Endometrial microvascular endothelial cells (primary cell): Measurements from ENCODE around the gene KBTBD4. TPM values are rescaled to one million over a fixed set of nuclear protein-coding genes. Genes with fewer than 3 reads are reported as not detected.
"Not testable (repeated sequence)": the region's sequence is repeated elsewhere in the genome, so short reads cannot be mapped to it uniquely, and the experiment has no call there.

Experiments used
- in situ Hi-C: cut with HindIII; loops from 2 replicates; pipeline ENCODE4 v1.10.0; 2017; ENCODE audit warnings: low sequenced_read_pairs, low pct_unique_long_range_greater_than_20kb; ENCODE audit errors: inconsistent ontology term
- total RNA-seq: library from RNA; depleted of rRNA; stranded (reverse); fragments of >200 nt; gene quantifications from one replicate; pipeline ENCODE4 v1.2.3, GENCODE V29; 2015; ENCODE audit errors: inconsistent ontology term

Gene KBTBD4
- total RNA-seq, 1 donor from 2014 or later, result 26.3 TPM

DNA sequence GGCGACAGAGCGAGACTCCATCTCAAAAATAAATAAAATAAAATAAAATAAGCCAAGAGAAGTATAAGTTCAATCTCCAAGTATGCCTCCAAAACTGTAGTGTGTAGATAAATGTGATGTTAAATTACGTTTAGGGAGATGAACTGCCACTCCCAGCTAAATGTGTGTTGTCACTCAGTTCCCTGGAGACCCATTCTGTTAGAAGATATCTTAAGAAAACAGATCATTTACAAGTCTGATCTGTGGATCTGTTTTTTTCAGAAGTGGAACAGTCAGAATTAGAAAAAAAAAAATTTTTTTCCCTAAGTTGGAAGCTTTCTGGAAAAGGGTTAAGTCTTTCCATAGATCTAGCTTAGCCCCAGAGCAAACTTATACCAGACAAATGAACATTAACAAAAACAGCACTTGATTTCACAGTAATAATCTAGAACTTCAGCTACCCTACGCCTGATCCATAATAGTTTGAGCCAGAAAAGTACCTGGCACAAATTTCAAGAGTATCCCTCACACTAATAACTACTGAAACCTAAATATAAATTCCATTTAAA, 44.0 kb downstream of the KBTBD4 start:
- in situ Hi-C loops, result no loop called here

DNA sequence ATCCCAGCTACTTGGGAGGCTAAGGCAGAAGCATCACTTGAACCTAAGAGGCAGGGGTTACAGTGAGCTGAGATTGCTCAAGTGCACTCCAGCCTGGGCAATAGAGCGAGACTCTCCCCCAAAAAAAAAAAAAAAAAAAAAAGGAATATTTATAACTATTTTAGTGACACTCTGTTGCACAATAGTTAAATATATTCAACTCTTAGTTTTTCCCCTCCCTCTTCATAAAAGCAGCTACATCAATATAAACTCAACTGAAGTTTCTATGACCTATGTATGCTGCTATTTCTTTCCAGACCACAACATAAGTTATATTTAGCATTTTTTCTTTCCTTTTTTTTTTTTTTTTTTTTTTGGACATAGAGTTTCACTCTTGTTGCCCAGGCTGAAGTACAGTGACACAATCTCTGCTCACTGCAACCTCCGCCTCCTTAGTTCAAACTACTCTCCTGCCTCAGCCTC, 45.0 kb downstream of the KBTBD4 start:
- in situ Hi-C loops, result no loop called here

DNA sequence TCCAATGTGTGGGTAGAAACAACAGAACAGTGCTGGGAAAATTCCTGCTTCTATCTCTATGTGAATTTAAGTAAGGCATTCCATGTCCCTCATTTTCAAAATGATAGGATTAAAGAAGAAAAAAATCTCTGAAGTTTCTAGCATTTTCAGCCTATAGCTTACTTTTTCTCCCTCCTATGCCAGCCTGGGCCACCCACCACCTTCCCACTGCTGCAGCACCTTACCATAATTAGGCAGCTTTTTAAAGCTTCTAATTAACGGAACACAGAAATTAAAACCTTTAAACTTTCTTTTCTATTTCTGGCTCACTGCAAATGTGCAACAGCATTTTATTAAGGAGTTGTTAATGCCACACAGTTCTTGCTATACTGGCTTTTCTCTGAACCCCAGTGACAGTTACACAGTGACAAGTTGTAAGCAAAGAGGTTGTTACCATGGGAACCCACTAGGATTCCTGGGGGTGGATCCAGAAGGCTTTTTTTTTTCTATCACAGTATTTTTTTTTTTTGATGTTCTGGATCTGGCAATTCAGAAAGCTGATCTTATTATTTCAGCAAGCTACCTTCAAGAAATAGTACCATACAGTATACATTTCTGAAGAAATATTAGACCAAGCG, 46.1 kb downstream of the KBTBD4 start:
- in situ Hi-C loops, result no loop called here

DNA sequence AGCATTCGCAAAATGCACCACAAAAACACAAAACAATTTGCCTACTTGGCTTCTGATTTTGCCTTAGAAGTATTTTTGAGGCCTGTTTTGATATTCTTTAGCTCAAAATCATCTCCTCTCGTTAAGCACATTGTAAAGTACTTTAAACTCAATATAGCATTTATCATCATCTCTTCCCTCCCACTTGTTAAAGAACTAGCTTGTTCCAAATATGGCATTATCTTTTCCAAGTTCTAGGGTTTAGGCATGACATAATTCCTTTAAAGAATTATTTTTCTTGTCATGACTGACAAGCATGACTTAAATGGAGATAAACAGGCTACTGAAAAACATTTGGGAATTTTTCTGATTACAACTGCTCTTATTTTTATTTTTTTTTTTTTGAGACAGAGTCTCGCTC, 47.1 kb downstream of the KBTBD4 start:
- in situ Hi-C loops, result no loop called here

DNA sequence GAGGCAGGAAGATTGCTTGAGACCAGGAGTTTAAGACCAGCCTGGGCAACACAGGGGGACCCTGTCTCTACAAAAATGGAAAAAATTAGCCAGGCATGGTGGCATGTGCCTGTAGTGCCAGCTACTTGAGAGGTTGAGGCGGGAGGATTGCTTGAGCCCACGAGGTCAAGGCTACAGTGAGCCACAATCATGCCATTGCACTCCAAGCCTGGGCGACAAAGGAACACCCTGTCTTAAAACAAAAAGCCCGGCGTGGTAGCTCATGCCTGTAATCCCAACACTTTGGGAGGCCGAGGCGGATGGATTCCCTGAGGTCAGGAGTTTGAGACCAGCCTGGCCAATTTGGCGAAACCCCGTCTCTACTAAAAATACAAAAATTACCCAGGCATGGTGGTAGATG, 48.0 kb downstream of the KBTBD4 start:
- in situ Hi-C loops, result not testable (repeated sequence)

DNA sequence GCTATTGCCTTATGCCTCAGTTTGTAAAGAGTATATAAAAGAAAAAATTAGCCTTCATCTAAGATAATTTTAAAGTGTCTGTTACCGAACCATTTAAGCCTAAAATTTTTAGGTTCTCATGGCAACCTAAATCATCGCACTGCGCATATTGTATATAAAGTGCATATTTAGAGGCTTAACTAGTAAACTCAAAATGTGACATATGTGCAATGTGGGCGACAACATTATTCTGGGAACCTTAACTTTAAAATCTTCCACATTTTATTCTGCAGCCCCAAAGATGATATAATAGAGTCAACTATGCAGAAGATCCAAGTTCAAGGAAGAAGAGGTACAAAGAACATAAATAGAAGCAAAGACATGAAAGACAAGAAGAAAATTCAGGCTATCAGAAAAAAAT, 48.8 kb downstream of the KBTBD4 start:
- in situ Hi-C loops, result no loop called here

DNA sequence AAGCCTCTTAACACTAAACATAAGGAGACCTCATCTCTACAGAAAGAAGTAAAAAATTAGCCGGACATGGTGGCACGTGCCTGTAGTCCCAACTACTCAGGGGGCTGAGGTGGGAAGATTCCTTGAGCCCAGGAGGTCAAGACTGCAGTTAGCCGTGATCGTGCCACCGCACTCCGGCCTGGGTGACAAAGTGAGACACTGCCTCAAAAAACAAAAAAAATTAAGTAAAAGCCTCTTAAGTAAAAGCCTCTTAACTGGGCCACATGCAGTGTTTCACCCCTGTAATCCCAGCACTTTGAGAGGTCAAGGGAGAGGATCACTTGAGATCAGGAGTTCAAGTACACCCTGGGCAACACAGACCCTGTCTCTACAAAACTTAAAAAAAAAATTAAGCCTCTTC, 51.6 kb downstream of the KBTBD4 start:
- in situ Hi-C loops, result no loop called here

DNA sequence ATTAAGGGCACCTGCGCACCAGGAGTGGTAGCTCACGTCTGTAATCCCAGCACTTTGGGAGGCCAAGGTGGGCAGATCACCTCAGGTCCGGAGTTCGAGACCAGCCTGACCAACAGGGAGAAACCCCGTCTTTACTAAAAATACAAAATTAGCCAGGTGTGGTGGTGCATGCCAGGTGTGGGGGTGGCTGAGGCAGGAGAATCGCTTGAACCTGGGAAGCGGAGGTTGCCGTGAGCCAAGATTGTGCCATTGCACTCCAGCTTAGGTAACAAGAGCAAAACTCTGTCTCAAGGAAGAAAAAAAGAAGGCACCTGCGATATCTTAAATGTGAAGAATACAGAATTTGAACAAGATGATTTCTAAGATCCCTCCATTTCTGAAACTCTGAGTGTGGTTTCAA, 52.7 kb downstream of the KBTBD4 start:
- in situ Hi-C loops, result not testable (repeated sequence)

DNA sequence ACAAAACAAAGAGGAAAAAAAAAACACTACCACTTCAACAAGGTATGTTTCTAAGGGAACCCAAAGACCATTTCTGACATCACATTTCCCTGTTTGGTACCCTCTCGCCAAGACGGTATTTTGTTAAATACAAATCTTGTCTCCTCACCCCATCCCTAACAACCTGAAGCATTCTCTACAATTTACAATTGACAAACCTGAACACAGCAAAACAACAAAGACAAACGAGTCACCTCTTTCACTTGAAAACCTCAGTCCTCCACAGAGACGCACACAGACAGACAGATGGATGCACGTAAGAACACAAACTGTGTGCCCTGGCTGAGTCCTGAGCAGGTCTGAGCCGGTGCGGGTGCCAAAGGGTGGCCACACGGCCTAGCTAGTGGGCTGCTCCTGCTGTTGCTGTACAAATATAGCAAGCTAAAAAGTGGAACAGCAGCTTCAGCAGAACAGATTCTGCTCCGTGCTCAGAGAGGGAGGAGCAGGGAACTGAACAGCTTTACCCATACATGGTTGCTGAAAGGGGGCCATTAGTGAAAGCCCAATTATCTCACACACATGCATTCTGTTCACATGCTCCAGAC, 54.4 kb downstream of the KBTBD4 start:
- in situ Hi-C loops, result no loop called here

DNA sequence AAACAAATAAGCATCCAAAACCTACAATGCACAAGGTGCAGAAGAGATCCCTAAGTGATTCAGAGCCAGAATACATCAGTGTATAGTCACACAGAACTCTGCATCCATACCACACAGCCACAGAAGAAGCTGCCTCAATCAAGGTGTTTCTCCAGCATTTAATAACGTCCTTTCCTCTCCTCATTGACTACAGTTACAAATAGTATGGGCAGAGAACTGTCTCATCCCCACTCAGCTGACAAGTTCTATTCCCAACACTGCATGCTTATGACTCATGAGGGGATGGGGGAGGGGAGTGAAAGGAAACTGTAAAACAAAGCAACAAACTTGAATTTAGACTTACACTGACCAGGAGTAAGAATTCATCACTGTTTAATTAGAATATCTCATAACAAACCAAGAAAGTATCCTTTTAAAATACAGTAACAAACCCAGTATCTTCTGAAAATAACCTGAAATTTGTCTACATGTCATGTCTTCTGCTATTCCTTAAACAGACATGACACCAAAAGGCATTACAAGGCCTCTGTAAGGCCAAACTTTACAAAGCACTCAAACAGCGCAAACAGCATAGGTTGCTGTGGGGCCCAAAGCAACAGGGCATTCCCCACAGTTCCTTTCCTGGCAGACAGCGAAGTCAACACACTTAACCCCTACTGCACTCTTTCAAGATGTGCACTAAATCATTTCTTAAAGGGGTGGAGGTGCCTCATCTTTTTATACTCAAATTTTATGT, 55.1 kb downstream of the KBTBD4 start:
- in situ Hi-C loops, result no loop called here

Other genes with a start within 250 kb of the KBTBD4 start
- not detected for gene MYBPC3, start 226.3 kb downstream of the KBTBD4 start, total RNA-seq
- not detected for gene SPI1, start 200.4 kb downstream of the KBTBD4 start, total RNA-seq
- 133 TPM for gene SLC39A13, start 170.4 kb downstream of the KBTBD4 start, total RNA-seq
- gene PSMC3, start 152.5 kb downstream of the KBTBD4 start, total RNA-seq, result 238 TPM
- not detected for gene RAPSN, start 129.8 kb downstream of the KBTBD4 start, total RNA-seq
- gene CELF1, start 25.8 kb downstream of the KBTBD4 start, total RNA-seq, result 86.2 TPM
- gene PTPMT1, start 13.4 kb downstream of the KBTBD4 start, total RNA-seq, result 107 TPM
- 78.7 TPM for gene NDUFS3, start 104 bp upstream of the KBTBD4 start, total RNA-seq
- not detected for gene FAM180B, start 7.7 kb upstream of the KBTBD4 start, total RNA-seq
- gene C1QTNF4, start 15.4 kb upstream of the KBTBD4 start, total RNA-seq, result not detected
- 164 TPM for gene MTCH2, start 63.6 kb upstream of the KBTBD4 start, total RNA-seq
- not detected for gene AGBL2, start 136.4 kb upstream of the KBTBD4 start, total RNA-seq
- 64.0 TPM for gene FNBP4, start 188.4 kb upstream of the KBTBD4 start, total RNA-seq